Fibroblast of peridontal ligament (primary cell): ENCODE data around the gene SPACA4.
"Not testable (repeated sequence)": the region's sequence is repeated elsewhere in the genome, so short reads cannot be mapped to it uniquely, and the experiment has no call there.

Source experiments
- DNase-seq: peaks from one replicate; pipeline ENCODE4 v3.0.0-alpha.2; 2010; ENCODE audit errors: extremely low read depth

SPACA4 gene

DNA sequence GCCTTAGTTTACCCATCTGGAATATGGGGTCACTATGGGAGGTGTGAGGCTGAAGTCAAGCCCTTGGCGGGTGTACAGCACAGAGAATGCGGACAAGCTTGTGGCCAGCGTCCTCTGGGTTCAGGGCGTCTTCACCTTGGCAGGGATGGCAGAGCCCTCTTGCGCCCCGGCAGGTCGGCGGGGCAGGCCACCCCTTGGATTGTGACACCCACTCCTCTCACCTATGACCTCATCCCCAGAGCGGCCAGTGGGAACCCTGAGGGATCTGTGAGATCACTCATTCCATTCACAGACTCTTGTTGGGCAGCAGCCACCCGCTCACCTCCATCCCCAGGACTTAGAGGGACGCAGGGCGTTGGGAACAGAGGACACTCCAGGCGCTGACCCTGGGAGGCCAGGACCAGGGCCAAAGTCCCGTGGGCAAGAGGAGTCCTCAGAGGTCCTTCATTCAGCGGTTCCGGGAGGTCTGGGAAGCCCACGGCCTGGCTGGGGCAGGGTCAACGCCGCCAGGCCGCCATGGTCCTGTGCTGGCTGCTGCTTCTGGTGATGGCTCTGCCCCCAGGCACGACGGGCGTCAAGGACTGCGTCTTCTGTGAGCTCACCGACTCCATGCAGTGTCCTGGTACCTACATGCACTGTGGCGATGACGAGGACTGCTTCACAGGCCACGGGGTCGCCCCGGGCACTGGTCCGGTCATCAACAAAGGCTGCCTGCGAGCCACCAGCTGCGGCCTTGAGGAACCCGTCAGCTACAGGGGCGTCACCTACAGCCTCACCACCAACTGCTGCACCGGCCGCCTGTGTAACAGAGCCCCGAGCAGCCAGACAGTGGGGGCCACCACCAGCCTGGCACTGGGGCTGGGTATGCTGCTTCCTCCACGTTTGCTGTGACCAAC, at the start of gene SPACA4:
Gene SPACA4 (plus strand): TSS at position 280 of the 896 bp plus-strand sequence. CDS start 237 bp downstream, at position 517.
- DNase-seq = no peak

DNA sequence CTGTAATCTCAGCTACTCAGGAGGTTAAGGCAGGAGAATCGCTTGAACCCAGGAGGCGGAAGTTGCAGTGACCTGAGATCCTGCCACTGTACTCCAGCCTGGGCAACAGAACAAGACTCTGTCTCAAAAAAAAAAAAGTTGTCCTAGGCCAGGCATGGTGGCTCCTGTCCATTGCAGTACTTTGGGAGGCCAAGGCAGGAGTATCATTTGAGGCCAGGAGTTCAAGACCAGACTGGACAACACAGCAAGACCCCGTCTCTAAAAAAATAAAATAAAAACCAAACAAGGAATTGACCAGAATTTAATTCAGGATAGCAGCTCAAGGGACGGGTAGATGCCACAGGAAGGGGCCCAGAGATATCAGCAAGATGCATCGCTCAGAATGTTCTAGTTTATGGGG, 49.7 kb upstream of the SPACA4 start:
- no peak for DNase-seq

DNA sequence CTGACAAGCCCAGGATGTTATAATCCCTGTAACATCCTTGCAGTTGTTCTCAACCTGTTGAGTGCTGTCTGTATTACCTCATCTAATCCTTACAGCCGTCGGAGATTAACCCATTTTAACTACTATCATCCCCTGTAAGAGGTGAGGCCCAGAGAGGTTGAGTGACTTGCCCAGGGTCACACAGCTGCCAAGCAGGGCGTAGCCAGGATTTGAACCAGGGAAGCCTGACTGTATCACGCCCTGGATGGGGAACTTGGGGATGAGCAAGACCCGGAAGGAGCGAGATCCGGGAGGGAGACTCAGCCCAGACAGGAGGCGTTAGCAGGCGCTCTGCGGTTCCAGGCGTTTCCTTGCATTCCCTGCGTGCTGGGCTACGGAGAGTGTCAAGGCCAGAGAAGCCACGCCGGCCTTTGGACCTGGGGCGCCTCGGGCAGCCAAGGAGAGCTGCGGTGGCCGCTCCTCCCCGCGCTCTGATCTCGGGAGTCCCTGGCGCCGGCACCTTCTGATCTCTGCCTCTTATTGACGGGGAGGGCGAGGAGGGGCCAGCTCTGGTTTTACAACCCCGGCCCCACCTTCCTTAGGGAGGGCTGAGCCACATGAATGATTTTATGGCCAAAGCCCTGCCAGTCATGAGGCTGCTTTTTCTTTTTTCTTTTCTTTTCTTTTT, 48.4 kb upstream of the SPACA4 start:
- DNase-seq = peak; percentile 25

GRCh38 chr19:48560095-48560530, 46.4 kb upstream of the SPACA4 start:
- no peak for DNase-seq

- no peak for DNase-seq
Measured at GRCh38 chr19:48561412-48561811, 45.1 kb upstream of the SPACA4 start.

DNA sequence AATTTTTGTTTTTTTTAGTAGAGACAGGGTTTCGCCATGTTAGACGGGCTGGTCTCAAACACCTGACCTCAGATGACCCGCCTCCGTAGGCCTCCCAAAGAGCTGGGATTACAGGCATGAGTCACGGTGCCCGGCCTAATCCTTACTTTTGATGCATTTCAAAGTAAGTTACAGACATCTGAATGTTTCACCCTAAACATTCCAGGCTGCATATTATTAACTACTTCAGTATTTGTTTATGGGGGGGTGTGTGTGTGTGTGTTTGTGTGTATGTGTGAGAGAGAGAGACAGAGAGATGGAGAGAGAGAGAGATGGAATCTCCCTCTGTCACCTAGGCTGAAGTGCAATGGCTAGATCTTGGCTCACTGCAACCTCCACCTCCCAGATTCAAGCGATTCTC, 41.5 kb upstream of the SPACA4 start:
- DNase-seq = no peak

DNA sequence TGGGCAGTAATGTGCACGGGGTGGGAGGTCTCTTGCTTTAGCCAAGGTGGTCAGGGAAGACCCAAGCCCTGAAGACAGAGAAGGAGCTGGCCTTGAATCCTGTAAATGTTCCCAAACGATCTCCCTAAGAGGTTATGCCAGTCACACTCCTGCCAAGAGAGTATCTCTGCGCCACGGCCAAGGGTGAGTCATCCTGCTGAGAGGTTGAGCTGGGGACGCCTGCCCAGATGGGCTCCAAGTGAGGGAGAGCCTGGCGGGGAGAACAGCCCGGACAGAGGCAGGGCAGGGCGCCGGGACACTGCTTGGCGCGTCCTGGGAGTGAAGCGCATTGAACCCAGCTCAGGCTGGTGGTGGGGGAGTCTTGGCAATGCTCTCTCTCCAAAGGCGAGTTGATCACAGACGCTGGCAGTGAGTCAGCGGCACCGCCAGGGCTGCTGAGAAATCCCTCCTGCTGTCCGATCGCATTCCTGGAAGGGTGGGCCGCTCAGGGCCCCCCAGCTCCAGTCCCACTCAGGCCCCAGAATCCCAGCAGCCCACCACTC, 38.1 kb upstream of the SPACA4 start:
- DNase-seq = peak; percentile 82

DNA sequence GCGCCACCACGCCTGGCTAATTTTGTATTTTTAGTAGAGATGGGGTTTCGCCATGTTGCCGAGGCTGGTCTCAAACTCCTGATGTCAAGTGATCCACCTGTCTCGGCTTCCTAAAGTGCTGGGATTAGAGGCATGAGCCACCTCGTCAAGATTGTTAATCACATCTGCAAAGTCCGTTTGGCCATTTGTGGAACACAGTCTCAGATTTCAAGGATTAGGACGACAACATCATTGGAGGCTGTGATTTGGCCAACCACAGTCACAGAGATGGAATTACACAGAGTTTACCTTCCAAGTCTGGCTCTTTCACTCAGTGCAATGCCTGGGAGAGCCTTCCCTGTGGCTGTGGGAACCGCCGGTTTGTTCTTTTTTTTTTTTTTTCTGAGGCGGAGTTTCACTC, 36.7 kb upstream of the SPACA4 start:
- DNase-seq = peak; percentile 64

DNA sequence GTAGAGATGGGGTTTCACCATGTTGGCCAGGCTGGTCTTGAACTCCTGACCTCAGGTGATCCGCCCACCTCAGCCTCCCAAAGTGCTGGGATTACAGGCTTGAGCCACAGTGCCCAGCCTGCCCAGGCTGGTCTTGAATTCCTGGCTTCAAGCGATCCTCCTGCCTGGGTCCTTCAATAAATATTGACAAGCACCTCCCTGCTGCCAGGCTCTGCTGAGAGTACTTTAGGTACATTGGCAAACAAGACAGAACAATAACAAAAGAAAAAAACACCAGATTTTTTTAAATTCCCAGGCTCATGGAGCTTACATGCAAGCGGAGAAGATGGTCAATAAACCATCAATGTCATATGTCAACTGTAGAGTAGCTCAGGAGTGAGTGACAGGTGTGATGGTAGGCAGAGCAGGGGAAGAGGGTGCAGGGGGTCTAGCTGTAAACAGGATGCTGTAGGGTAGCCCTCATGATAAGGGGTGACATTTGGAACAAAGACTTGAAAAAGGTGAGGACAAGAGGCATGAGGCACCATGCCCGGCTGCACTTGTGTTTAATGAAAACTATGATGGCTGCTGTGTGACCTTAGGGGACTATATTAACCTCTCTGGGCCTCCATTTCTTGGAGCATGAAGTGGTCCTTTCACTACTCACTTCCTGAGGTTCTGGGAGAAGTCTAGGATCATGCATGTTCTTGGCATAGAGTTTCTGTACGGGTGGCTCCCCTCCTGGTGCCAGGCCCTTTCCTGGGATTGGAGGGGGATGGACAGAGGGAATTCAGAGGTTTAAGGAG, 35.0 kb upstream of the SPACA4 start:
- DNase-seq = no peak

- DNase-seq = no peak
Measured at GRCh38 chr19:48573163-48573505, 33.4 kb upstream of the SPACA4 start.

DNA sequence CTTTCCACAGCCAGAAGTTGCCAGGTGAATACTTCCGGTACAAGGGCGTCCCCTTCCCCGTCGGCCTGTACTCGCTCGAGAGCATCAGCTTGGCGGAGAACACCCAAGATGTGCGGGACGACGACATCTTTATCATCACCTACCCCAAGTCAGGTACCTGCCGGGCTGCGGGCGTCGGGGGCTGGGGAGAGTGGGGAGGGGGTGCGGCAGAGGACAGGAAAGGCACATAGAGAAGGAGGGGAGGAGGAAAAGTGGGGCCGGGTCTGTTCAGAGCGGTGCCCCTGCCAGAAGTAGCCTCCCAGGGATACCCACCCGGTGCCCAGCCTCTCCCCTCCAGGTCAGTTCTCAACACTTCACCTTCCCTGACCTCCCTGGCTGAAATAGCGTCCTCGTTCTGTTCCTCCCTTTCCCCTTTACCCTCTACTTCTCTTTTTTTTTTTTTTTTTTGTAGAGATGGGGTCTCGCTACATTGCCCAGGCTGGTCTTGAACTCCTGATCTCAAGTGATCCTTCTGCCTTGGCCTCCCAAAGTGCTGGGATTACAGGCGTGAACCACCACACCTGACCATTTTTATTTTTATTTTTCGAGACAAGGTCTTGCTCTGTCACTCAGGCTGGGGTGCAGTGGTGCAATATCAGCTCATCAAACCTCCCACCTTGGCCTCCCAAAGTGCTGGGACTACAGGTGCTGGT, 30.5 kb upstream of the SPACA4 start:
- no peak for DNase-seq

GRCh38 chr19:48577908-48578307, 28.6 kb upstream of the SPACA4 start:
- not testable (repeated sequence) for DNase-seq

GRCh38 chr19:48578891-48579290, 27.7 kb upstream of the SPACA4 start:
- no peak for DNase-seq

GRCh38 chr19:48582168-48582567, 24.4 kb upstream of the SPACA4 start:
- no peak for DNase-seq

GRCh38 chr19:48587387-48587786, 19.2 kb upstream of the SPACA4 start:
- no peak for DNase-seq

DNA sequence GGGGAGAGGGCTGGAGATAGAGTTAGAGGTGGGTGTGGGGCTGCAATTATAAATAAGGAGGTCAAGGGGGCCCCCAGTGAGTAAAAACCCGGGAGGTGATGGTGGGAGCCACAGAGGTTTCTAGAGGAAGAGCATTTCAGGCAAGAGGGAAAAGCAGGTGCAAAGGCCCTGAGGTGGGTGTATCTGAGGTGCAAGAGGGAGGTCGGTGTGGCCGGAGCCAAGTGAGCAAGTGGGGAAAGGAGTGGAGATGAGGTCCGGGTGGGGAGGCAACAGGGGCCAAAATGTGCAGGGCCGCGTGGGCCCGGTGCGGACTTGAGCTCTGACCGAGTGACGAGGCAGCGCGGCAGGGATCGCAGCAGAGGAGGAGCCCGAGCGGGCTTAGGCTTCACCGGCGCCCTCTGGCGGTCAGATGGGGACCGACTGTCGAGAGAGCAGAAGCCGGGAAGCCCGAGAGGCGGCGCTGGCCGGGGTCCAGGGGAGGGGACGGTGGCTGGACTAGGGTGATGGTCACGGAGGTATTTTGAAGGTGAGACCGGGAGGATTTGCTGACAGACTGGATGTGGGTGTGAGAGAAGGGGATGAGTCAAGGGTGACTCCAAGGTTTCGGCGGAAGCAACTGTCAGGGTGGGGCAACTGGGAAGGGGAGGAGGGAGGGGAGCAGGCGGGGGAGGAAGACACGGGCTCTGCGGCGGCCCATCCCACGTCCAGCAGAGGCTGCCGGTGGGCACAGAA, 17.7 kb upstream of the SPACA4 start:
- peak; percentile 76 for DNase-seq

GRCh38 chr19:48591021-48591420, 15.5 kb upstream of the SPACA4 start:
- DNase-seq = no peak

DNA sequence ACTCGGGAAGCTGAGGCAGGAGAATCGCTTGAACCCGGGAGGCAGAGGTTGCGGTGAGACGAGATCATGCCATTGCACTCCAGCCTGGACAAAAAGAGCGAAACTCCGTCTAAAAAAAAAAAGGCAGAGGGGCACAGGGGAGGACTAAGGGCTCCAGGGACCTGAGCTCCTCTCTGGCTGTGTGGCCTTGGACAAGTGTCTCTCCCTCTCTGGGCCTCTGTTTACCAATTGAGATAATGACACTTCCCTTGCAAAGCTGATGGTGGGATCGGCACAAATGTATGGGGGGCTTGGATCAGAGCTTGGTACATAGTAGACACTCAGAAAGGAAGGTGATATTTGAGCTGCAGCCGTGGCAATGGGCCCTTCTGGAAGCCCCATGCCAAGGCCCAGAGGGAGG, 11.4 kb upstream of the SPACA4 start:
- no peak for DNase-seq

- no peak for DNase-seq
Measured at GRCh38 chr19:48595833-48596232, 10.7 kb upstream of the SPACA4 start.

GRCh38 chr19:48596237-48596636, 10.3 kb upstream of the SPACA4 start:
- DNase-seq = no peak
